HG02884 (cell line): Measurements from ENCODE around the gene GNA14.
A peak's percentile ranks its signal among the peaks of the same experiment; 100 is the strongest.
"Not testable (repeated sequence)": the region's sequence is repeated elsewhere in the genome, so short reads cannot be mapped to it uniquely, and the experiment has no call there.

ENCODE experiments used
- ATAC-seq: cut with Tn5 transposase; IDR thresholded peaks from one replicate; pipeline ENCODE4 v1.9.1; 2021; ENCODE audit warnings: mild to moderate bottlenecking, moderate library complexity; ENCODE audit not compliant: unreplicated experiment

GNA14 gene

DNA sequence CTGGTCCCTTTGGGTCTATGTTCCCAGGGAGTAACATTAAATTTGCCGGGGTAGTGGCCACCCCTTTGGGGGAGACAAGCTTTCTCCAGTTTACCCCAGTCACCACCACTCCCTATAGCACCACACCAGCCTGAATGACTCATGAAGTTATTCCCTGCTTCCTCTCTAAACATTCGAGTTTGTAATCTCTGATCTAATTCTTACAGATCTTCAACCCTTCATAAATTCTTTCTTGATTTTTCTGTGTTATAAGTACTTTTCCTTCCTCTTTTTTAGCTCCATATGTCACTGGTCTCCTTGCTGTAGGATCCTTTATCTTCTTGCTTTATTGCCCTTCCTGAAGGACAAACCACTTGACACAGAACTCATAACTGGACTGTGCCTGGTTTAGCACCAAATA, 55.6 kb downstream of the GNA14 start:
- no peak for ATAC-seq

- ATAC-seq, result no peak
Observed at GRCh38 chr9:77589046-77589795, 58.9 kb downstream of the GNA14 start.

DNA sequence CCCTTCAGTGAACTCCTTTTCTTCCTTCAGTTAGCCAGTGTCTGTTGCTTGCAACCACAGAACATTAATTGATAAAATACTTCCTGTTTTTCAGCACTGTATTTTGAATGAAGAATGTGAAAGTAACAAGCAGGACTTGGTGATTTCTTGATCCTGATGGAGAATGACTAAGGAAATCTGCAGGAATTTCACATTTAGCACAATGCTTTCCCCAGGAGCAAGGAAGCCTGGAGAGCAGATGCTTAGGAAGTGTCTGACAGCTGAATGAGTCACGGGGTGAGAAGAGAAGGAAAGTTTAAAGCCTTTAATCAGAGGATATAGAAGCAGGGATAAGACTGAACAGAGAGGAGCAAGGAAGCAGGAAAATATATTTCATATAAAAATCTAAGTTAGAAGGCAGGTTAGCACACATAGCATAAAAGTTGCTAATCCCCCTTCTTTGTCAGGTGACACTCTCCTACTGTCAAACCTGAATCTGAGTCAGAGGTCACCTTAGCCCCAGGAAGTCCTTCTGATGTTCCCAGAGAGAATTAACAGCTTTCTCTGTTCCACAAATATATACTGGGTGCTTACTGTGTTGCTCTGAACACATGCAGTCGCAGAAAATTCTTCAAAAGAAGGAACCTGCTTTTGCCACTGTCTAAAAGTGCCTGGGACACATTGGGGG, 59.7 kb downstream of the GNA14 start:
- no peak for ATAC-seq

DNA sequence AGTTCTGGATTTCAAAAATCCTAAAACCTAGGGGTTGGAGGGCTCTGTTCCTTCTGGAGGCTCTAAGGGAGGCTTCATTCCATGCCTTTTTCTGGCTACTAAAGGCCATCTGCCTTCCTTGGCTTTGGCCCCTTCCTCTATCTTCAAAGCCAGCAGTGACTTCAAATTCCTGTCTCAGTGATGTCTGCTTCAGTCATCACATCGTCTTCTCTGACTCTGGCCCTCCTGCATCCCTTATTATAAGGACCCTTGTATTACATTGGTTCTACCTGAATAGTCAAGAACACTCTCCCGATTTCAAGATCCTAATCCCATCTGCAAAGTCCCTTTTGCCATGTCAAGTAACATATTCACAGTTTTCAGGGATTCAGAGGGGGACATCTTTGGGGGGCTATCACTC, 60.3 kb downstream of the GNA14 start:
- ATAC-seq, result no peak

- no peak for ATAC-seq
Observed at GRCh38 chr9:77587042-77587441, 61.1 kb downstream of the GNA14 start.

DNA sequence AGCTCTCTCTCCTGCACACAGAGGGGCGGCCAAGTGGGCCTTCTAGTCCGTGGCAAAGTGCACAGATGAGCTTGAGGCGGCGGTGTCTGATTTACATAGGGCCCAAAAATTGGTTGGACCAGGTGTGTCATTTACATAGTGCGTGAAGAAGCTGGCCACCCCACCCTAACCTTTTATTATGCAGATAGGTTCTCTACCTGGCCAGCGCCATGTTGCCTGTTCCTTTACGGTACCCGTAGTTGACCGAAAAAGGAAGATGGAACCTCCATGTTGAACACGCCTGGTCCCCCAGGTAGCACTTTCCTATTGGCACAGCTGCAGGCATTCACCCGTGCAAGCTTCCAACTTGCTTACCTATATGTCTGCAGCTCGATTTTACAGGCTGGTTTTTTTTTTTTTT, 61.5 kb downstream of the GNA14 start:
- no peak for ATAC-seq

DNA sequence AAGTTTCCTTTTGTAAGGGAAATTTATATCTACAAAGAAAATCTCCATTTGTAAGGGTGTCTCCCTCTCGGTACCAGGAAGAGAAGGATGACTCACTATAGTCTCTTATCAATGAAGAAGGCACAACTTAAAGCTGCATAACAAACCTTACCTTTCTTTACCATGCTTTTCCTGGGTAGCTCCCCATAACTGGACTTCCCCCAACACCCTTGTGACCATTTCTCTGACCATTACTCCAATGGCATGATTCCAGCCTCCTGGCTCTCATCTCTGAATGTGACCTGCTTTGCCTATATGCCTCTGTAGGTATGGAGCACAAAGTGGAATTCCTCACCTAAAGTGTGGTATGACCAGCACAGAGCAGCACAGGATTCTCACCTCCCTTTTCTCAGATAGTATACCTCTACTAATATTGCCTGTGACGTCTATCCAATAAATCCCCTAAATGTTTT, 62.8 kb downstream of the GNA14 start:
- ATAC-seq, result no peak

GRCh38 chr9:77584927-77585326, 63.2 kb downstream of the GNA14 start:
- ATAC-seq, result not testable (repeated sequence)

- no peak for ATAC-seq
Observed at GRCh38 chr9:77582961-77583576, 65.1 kb downstream of the GNA14 start.

- no peak for ATAC-seq
Observed at GRCh38 chr9:77582525-77582924, 65.6 kb downstream of the GNA14 start.

DNA sequence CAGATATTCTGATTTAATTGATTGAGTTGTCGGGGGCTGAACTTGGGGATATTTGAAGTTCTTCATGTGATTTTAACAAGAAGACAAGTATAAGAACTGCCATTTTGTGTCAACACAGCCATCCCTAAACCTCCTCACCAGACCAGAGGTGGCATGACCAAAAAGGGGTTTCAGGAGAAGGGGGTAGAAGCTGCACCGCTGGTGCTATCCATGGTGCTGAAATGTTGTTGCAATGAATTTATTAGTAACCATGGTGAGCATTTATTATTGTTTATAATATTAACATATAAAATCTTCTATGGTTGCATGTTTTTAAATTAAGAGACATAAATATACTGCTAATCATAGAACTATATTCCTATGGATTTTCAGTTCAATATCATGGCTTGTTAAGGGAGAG, 72.3 kb downstream of the GNA14 start:
- ATAC-seq, result no peak

GRCh38 chr9:77569335-77569734, 78.8 kb downstream of the GNA14 start:
- ATAC-seq, result no peak

DNA sequence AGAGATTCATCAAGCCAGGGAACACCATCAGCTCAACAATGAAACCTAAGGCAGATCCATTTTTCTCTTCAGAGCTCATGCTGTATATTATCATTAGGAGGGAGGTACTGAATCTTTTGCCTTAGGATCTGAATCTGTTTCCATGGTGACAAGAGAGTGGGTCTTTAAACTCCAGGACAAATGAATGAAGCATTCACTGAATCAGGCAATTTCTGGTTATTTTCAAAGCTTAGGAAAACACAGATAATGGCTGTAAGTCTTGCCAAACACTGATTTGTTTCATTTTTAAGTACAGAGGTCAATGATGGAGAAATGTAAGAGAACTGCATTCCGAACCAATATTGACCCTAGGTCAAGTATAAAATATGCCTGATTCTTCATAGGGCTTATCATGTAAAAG, 84.9 kb downstream of the GNA14 start:
- no peak for ATAC-seq

GRCh38 chr9:77562019-77562748, 85.9 kb downstream of the GNA14 start:
- ATAC-seq, result peak; percentile 78

DNA sequence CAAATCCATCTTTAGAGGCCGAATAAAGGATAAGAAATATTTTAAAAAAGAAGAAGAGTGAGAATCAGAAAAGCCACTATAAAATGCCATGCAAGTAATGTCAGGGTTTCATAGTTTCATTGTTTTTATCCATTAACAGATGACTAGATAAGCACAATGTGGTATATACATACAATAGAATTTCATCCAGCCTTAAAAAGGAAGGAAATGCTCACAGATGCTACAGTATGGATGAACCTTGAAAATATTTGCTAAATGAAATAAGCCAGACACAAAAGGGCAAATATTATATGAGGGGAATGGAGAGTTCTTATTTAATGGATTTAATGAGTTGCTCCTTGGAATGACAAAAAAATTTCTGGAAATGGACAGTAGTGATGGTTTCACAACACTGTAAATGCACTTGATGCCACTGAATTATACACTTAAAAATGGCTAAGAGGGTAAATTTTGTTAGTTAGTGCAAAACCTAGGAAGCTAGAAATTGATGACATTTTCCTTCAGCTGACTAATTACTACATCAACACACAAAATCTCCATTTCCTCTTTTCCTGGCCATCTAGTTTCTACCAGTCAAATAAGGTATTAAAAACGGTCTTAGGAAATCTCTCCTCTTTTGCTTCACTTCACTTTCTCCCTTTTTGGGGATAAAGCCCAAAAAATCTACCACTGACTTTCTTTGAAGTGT, 86.6 kb downstream of the GNA14 start:
- ATAC-seq, result no peak

- no peak for ATAC-seq
Observed at GRCh38 chr9:77556396-77556795, 91.7 kb downstream of the GNA14 start.

GRCh38 chr9:77554586-77555105, 93.5 kb downstream of the GNA14 start:
- ATAC-seq, result no peak

DNA sequence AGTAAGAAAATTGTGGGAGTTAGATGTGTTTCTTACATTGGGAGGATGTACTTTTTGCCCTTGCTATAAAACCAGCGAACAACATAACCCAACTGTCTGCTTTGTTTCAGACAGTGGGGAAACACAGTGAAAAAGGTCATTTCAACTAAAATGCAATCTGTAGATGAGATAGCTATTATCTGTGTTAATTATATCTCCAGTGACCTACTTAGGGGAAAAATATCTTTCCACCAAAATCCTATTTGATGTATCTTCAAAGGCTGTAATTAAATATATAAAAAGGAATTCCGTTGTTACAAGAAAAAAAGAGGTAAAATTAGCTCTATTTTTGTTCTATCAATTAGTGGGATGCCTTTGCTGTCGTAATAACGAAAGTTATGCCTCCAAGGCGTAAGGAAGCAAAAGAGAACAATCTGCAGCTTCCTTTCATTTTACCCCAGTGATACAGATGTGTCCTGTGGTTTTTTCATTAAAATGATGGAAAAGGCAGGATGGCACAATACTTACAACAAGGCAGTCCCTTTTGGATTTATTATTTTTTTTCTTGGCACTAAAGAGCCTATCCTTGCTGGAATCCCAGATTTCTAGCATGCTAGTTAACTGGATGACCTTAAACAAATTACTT, 100.9 kb downstream of the GNA14 start:
- no peak for ATAC-seq

DNA sequence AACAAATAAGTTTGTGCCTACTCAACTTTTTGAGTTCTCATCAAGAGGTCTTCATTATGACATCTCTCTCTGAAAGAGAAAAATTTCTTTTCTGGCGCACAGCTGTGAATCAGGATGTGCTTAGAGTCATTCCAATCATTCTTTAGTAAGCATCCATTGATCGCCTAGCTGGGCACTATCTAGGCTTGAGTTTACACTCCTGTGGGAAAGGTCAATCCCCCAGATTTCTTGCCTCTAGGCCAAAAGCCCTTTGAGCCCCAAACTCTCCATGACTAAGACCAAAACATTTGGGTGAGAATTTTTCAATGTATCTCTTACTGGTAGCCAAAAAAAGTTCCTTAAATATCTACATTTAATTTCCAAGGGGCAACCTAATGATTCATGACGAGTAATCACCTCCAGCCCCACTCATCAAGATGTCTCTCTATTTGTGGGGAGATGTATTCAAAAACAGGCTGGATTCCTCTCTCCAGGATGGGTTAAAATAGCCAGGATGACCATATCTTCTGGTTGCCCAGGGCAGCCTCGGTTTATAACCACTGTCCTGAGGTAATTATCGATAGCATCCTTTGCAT, 101.7 kb downstream of the GNA14 start:
- ATAC-seq, result no peak

- ATAC-seq, result no peak
Observed at GRCh38 chr9:77544546-77544945, 103.6 kb downstream of the GNA14 start.
